Tongue (tissue), 2 donors: ENCODE data around the gene CDYL. TPM values are rescaled to one million over a fixed set of nuclear protein-coding genes. Genes with fewer than 3 reads are reported as not detected.

Experiments used
- DNase-seq: peaks from one replicate; pipeline ENCODE4 v3.0.0-alpha.2; 2015
- total RNA-seq: library from RNA; depleted of rRNA; stranded (reverse); fragments of >200 nt; gene quantifications from one replicate; pipeline ENCODE4 v1.2.3, GENCODE V29; 2014

Gene CDYL
- total RNA-seq, 1 donor from 2014 or later: 32.6 TPM

GRCh38 chr6:4935975-4936680, 159.9 kb downstream of the CDYL start:
- no peak for DNase-seq

DNA sequence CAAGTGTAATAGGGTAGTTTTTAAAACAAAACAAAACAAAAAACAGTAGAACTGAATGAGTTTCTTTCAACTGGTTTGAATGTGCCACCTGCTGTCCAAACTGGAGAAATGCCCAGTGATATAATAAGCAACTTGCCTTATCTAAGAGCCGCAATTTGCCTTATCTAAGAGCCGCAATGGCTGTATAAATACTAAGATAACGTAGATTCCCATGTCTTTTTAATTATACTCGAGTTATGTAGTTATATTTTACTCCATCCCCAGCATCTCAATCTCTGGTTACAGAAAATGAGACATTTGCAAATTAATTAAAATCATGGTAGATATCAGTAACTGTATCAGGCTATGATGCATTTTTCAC, 160.5 kb downstream of the CDYL start:
- peak; percentile 70 for DNase-seq

- no peak for DNase-seq
These were observed 161.2 kb downstream of the CDYL start for GRCh38 chr6:4937414-4937813.

DNA sequence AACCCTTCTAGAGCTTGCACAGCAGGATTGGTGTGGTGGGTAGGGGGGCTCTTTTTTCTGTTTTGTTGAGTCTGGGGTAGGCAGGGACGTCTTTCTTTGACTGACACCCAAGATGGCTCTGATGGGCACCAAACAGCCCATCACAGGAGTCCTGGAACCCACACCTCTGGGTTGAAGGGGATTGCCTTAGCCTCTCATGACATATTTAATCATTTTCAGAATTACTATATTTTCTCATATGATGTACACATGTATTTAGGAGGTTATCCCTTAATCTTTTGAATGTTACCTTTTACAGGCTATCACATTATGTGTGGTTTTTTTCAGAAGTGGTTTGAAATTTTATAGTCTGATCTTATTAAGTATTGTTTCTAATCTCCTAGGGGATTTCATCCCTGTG, 163.0 kb downstream of the CDYL start:
- no peak for DNase-seq

DNA sequence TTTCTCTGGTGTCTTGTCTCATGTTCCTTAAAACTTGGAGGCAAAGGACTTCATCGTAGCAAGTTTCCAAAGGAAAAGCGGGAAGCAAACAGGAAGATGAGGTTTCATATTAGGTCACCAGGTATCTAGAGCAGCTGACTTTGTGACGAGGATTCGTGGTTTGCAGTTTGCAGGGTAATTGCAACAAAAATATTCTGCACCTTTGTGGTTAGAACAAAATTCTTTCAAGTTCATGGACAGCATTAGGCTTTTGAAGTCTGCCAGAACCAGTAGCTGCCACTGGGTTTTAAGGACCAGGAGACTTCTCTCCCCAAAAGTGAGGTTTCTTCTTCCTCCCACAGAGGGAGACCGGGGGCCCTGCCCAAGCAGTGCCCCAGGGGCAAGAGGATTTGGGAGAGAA, 164.2 kb downstream of the CDYL start:
- no peak for DNase-seq

GRCh38 chr6:4941782-4942672, 165.8 kb downstream of the CDYL start:
- peak; percentile 45 for DNase-seq

GRCh38 chr6:4942673-4943009, 166.4 kb downstream of the CDYL start:
- DNase-seq: no peak

- no peak for DNase-seq
These were observed 167.5 kb downstream of the CDYL start for GRCh38 chr6:4943716-4944115.

DNA sequence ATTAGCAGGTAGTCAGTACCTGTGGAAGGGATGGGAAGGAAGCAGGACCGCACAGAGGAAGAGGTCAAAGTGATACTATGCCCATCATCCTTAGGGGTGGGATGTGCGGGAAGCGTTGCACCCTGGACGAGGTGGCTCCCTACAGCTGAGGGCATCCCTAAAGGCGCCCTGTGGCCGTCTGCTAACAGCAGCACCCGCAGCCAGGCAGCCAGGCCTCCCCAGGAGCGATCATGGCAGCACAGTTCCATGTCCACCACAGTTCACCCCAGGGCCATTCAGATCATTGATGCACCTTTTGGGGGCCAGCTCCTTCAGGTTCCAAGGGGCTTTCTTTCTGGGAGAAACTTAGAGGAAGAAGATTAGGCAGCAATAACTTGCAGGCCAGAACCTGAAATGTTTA, 168.1 kb downstream of the CDYL start:
- DNase-seq: no peak

DNA sequence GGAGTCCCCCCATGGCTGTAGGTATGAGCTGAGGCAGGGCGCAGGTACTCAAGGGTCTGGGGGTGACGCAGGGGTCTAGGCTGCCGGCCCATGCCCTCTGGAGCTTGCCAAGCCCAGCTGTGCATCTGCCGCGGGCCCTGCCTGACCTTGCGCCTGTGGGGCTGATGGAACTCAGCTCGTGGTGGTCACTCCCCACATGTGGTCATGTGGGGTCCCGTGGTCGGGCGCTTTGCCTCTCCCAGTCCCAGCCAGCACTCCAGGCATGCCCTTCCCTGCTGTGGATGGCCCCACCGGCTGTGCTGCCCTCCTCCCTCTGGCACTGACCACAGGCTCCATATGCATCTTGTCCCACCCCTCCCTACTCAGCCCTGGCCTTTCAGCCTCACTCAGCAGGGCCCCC, 170.3 kb downstream of the CDYL start:
- no peak for DNase-seq

DNA sequence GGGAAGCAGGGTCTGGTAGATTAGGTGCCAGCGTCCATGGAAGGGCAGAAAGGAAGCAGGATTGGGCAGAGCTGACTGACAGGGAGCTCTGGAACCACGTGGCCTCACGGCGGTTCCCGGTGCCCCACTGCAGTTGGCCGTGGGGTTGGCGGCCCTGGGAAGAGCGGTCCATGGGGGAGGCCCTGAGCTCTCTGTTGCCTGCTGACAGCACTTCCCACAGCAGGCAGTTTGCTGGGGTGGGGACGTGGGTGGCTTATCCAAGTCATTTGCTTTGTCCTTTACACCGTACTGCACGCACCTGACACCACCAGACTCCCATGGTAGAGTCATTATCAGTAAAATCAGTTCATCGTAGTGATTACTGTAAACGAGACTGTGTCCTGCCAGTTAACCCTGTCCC, 171.5 kb downstream of the CDYL start:
- DNase-seq: no peak

GRCh38 chr6:4948781-4949450, 172.7 kb downstream of the CDYL start:
- DNase-seq: no peak

DNA sequence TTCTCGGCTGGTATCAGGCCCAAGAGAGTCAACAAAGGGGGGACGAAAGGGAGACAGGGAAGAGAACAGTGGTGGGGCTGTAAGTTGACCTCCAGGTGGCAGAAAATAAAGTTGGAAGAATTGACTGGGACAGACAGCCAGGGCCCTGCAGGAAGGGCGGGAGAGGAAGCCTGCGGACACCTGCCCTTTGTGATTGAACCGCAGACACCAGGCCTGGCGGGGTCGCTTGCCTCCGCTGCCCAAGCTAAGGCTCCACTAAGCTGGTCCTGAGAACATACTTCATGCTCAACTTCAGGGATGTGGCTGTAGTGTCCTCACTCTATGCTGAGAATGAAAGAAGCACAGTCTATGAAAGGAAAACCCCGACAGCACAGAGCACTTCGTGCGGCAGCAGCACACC, 173.9 kb downstream of the CDYL start:
- DNase-seq: no peak

DNA sequence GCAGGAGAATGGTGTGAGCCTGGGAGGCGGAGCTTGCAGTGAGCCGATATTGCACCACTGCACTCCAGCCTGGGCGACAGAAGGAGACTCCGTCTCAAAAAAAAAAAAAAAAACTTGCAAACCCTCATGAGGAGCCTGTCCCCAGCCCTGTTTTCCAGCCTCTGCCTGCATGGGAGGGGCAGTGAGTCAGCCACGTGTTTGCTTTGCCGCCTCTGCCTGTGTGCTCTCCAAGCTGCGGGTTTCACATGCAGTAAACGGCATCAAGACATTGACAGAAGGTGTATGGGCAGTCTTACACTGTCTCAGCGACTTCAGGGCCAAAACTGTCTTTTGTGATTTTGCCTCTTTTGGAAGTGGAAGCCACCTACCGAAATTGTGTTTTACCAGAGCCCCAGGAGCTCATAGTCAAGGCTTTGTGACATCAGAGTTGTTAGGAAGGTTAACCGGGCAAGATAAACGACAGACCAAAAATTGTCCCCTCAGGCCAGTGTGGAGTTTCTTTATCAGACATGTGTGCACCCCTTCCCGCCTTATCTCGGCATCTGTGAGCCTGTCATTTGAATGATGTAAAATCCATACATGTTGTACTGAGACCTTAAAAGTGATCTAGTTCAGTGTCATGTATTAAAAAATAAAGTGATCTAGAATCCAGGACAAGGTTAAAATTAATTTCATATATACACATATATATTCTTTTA, 174.8 kb downstream of the CDYL start:
- no peak for DNase-seq

GRCh38 chr6:4953440-4953839, 177.2 kb downstream of the CDYL start:
- no peak for DNase-seq

GRCh38 chr6:4956625-4957024, 180.4 kb downstream of the CDYL start:
- DNase-seq: no peak

DNA sequence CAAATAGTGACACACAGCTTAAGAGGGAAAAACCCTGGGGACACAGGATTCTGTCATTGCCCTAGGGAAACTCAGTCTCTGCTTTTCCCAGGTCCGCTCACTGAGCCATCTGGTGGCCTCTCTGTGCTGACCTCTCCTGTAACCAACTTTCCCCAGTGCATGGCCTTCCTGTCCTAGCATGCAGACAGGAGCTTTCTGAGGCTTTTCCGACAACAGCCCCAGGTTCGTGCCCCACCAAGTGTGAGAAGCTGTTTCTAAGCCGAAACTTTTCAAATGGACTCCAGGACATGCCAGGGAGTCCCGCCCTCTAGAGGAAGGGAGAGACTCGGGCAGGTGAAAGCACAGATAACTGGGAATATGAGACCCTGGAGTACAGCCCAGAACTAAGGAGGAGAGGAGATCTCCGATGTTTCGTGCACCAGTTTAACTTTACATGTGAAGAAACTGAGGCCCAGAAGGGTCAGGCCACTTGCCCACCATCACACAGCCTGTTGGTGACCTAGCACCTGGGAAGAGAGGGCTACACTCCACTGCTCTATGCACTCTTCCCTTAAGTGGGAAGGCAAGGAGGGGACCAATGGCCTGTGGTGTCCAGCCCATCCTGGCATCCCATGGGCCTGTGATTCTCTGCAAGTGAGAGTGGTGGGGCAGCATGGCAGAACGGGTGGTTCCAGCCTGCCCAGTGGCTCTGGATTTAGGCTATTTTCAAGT, 181.5 kb downstream of the CDYL start:
- no peak for DNase-seq

GRCh38 chr6:4958624-4959023, 182.4 kb downstream of the CDYL start:
- no peak for DNase-seq

GRCh38 chr6:4961322-4962168, 185.3 kb downstream of the CDYL start:
- DNase-seq: no peak

- no peak for DNase-seq
These were observed 186.7 kb downstream of the CDYL start for GRCh38 chr6:4962905-4963304.
